HEK293 (cell line): ENCODE measurements around the gene GNA12.
A peak's percentile ranks its signal among the peaks of the same experiment; 100 is the strongest.

Source experiments
- CTCF ChIA-PET: fragments of 350-600 bp; formaldehyde crosslinking; extraction: SDS; loops from one replicate; lab custom pipeline; 2021; ENCODE audit warnings: antibody characterized with exemption; lab: Yijun Ruan, JAX
- POLR2A ChIA-PET: fragments of 300-600 bp; formaldehyde crosslinking; extraction: SDS; loops from one replicate; lab custom pipeline; 2020; ENCODE audit warnings: antibody characterized with exemption, inconsistent platforms; lab: Yijun Ruan, JAX
- H3K27ac ChIP-seq: fragments of 200-500 bp; sonication (Bioruptor generic); 2 replicates; pipeline ENCODE4 v1.5.1; 2014; ENCODE audit warnings: low read depth, low read length, control low read depth, inconsistent platforms; ENCODE audit errors: extremely low read depth
- H3K36me3 ChIP-seq, 2 experiments: fragments of 200-500 bp in 1 of 2; sonication (Bioruptor generic) in 1 of 2; 1 replicate in 1 of 2; 2 replicates in 1 of 2; pipeline ENCODE4 v1.5.1; 2014 to 2017; ENCODE audit warnings: inconsistent platforms in 2 of 2, low read length in 2 of 2; ENCODE audit not compliant: control insufficient read depth in 2 of 2, insufficient read depth in 1 of 2
- H3K4me1 ChIP-seq: fragments of 200-500 bp; sonication (Bioruptor generic); 2 replicates; pipeline ENCODE4 v1.5.1; 2014; ENCODE audit warnings: mild to moderate bottlenecking, low read length, inconsistent platforms; ENCODE audit not compliant: control insufficient read depth, insufficient read depth
- H3K4me3 ChIP-seq: 2 replicates; pipeline ENCODE4 v1.5.1; 2011; ENCODE audit warnings: low read depth, mild to moderate bottlenecking, control low read depth, low read length, moderate library complexity
- H3K9me3 ChIP-seq: fragments of 200-500 bp; sonication (Bioruptor generic); 2 replicates; pipeline ENCODE4 v1.5.1; 2014; ENCODE audit warnings: low read depth, low read length, inconsistent platforms; ENCODE audit not compliant: control insufficient read depth, insufficient read depth
- KLF7 ChIP-seq: fragments of 450-650 bp; formaldehyde crosslinking; IDR thresholded peaks from 2 replicates; pipeline ENCODE4 v1.5.1; 2016; ENCODE audit warnings: missing biosample characterization, missing genetic modification characterization, borderline replicate concordance
- SCRT1 ChIP-seq: fragments of 450-650 bp; formaldehyde crosslinking; IDR thresholded peaks from 2 replicates; pipeline ENCODE4 v1.5.1; 2016; ENCODE audit warnings: missing biosample characterization, missing genetic modification characterization, borderline replicate concordance
- SCRT2 ChIP-seq: fragments of 450-650 bp; formaldehyde crosslinking; IDR thresholded peaks from 2 replicates; pipeline ENCODE4 v1.5.1; 2016; ENCODE audit warnings: missing biosample characterization, missing genetic modification characterization
- SP2 ChIP-seq: fragments of 450-650 bp; formaldehyde crosslinking; IDR thresholded peaks from 2 replicates; pipeline ENCODE4 v1.5.1; 2016; ENCODE audit warnings: missing biosample characterization, missing genetic modification characterization
- ZNF121 ChIP-seq: fragments of 450-650 bp; formaldehyde crosslinking; IDR thresholded peaks from 2 replicates; pipeline ENCODE4 v1.5.1; 2016; ENCODE audit warnings: missing biosample characterization, missing genetic modification characterization
- ZNF211 ChIP-seq: fragments of 450-650 bp; formaldehyde crosslinking; IDR thresholded peaks from 2 replicates; pipeline ENCODE4 v1.5.1; 2016; ENCODE audit warnings: low read depth, missing biosample characterization, missing genetic modification characterization
- ZNF23 ChIP-seq: fragments of 450-650 bp; formaldehyde crosslinking; IDR thresholded peaks from 2 replicates; pipeline ENCODE4 v1.5.1; 2016; ENCODE audit warnings: missing biosample characterization, missing genetic modification characterization, borderline replicate concordance
- ZNF341 ChIP-seq: fragments of 450-650 bp; formaldehyde crosslinking; IDR thresholded peaks from 2 replicates; pipeline ENCODE4; 2016; ENCODE audit warnings: low read depth, missing biosample characterization, missing genetic modification characterization
- ZNF623 ChIP-seq: fragments of 450-650 bp; formaldehyde crosslinking; IDR thresholded peaks from 2 replicates; pipeline ENCODE4 v1.5.1; 2016; ENCODE audit warnings: missing biosample characterization, missing genetic modification characterization
- ZSCAN30 ChIP-seq: fragments of 450-650 bp; IDR thresholded peaks from 2 replicates; pipeline ENCODE4 v1.5.1; 2018; ENCODE audit warnings: missing biosample characterization, mild to moderate bottlenecking, missing genetic modification characterization, moderate library complexity
- TF ChIP-seq, protein P1 (sequence below): fragments of 450-650 bp; formaldehyde crosslinking; IDR thresholded peaks from 2 replicates; pipeline ENCODE4; 2016; ENCODE audit warnings: missing biosample characterization, missing genetic modification characterization
- TF ChIP-seq, protein P2 (sequence below): fragments of 450-650 bp; formaldehyde crosslinking; IDR thresholded peaks from 2 replicates; pipeline ENCODE4 v1.5.1; 2016; ENCODE audit warnings: missing biosample characterization, missing genetic modification characterization
- TF ChIP-seq, protein P3 (sequence below): fragments of 450-650 bp; formaldehyde crosslinking; IDR thresholded peaks from 2 replicates; pipeline ENCODE4 v1.5.1; 2017; ENCODE audit warnings: missing biosample characterization, missing genetic modification characterization
- TF ChIP-seq, protein P4 (sequence below): fragments of 450-650 bp; IDR thresholded peaks from 2 replicates; pipeline ENCODE4 v1.5.1; 2018; ENCODE audit warnings: missing biosample characterization, mild to moderate bottlenecking, missing genetic modification characterization

GNA12 gene

GRCh38 chr7:2795906-2796305, 48.2 kb downstream of the GNA12 start:
- Histone ChIP-seq H3K4me1 (no peaks in the 10 kb centered on the region), H3K4me3 (no peak overlapping the region), H3K27ac (no peak overlapping the region), H3K36me3 (peaks cover 9 to 31% of the 10 kb centered on the region in 2 experiments; a peak in 2 of 3 replicates), H3K9me3 (no peaks in the 10 kb centered on the region)
- TF ChIP-seq ZNF623 (no peak), ZSCAN30 (tag by site-specific recombination) (no peak), ZNF121 (tag by site-specific recombination) (no peak), ZNF341 (tag by site-specific recombination) (no peak), ZNF211 (no peak), ZNF23 (no peak)
- TF ChIP-seq, protein P1, sequence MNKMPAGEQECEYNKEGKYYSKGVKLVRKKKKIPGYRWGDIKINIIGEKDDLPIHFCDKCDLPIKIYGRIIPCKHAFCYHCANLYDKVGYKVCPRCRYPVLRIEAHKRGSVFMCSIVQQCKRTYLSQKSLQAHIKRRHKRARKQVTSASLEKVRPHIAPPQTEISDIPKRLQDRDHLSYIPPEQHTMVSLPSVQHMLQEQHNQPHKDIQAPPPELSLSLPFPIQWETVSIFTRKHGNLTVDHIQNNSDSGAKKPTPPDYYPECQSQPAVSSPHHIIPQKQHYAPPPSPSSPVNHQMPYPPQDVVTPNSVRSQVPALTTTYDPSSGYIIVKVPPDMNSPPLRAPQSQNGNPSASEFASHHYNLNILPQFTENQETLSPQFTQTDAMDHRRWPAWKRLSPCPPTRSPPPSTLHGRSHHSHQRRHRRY (tag by site-specific recombination): no peak
- TF ChIP-seq, protein P2, sequence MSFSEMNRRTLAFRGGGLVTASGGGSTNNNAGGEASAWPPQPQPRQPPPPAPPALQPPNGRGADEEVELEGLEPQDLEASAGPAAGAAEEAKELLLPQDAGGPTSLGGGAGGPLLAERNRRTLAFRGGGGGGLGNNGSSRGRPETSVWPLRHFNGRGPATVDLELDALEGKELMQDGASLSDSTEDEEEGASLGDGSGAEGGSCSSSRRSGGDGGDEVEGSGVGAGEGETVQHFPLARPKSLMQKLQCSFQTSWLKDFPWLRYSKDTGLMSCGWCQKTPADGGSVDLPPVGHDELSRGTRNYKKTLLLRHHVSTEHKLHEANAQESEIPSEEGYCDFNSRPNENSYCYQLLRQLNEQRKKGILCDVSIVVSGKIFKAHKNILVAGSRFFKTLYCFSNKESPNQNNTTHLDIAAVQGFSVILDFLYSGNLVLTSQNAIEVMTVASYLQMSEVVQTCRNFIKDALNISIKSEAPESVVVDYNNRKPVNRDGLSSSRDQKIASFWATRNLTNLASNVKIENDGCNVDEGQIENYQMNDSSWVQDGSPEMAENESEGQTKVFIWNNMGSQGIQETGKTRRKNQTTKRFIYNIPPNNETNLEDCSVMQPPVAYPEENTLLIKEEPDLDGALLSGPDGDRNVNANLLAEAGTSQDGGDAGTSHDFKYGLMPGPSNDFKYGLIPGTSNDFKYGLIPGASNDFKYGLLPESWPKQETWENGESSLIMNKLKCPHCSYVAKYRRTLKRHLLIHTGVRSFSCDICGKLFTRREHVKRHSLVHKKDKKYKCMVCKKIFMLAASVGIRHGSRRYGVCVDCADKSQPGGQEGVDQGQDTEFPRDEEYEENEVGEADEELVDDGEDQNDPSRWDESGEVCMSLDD: no peak
- TF ChIP-seq, protein P3, sequence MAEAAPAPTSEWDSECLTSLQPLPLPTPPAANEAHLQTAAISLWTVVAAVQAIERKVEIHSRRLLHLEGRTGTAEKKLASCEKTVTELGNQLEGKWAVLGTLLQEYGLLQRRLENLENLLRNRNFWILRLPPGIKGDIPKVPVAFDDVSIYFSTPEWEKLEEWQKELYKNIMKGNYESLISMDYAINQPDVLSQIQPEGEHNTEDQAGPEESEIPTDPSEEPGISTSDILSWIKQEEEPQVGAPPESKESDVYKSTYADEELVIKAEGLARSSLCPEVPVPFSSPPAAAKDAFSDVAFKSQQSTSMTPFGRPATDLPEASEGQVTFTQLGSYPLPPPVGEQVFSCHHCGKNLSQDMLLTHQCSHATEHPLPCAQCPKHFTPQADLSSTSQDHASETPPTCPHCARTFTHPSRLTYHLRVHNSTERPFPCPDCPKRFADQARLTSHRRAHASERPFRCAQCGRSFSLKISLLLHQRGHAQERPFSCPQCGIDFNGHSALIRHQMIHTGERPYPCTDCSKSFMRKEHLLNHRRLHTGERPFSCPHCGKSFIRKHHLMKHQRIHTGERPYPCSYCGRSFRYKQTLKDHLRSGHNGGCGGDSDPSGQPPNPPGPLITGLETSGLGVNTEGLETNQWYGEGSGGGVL (tag by site-specific recombination): no peak
- CTCF ChIA-PET: interaction anchor here (0.6 to 1.8 kb wide), 5 partner anchors 8 to 86 kb away, joined by 3 to 7 read pairs (median 4); no protein-coding TSS in a partner anchor
- POLR2A ChIA-PET: no interaction called here

- POLR2A ChIA-PET: interaction anchor here (0.7 kb wide), 1 partner anchor 391 kb away, joined by 4 read pairs; no protein-coding TSS in a partner anchor
- Histone ChIP-seq H3K9me3 (no peaks in the 10 kb centered on the region), H3K4me3 (no peak overlapping the region), H3K4me1 (no peaks in the 10 kb centered on the region), H3K36me3 (peaks cover 12 to 35% of the 10 kb centered on the region in 2 experiments; a peak in 2 of 3 replicates)
- TF ChIP-seq SCRT1 (tag by site-specific recombination) (no peak), KLF7 (tag by site-specific recombination) (no peak), SCRT2 (tag by site-specific recombination) (no peak), ZNF121 (tag by site-specific recombination) (peak; percentile 45; the same call in 1 of the 2 replicates), SP2 (tag by site-specific recombination) (no peak)
- TF ChIP-seq, protein P4, sequence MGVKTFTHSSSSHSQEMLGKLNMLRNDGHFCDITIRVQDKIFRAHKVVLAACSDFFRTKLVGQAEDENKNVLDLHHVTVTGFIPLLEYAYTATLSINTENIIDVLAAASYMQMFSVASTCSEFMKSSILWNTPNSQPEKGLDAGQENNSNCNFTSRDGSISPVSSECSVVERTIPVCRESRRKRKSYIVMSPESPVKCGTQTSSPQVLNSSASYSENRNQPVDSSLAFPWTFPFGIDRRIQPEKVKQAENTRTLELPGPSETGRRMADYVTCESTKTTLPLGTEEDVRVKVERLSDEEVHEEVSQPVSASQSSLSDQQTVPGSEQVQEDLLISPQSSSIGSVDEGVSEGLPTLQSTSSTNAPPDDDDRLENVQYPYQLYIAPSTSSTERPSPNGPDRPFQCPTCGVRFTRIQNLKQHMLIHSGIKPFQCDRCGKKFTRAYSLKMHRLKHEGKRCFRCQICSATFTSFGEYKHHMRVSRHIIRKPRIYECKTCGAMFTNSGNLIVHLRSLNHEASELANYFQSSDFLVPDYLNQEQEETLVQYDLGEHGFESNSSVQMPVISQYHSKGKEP: no peak
- TF ChIP-seq, all 188 proteins: peak for 1
- CTCF ChIA-PET: interaction anchor here (0.6 to 1.8 kb wide), 6 partner anchors 9 to 85 kb away, joined by 3 to 7 read pairs (median 4); no protein-coding TSS in a partner anchor
- H3K27ac ChIP-seq: no peak overlapping the region
Measured at GRCh38 chr7:2794836-2795636, 49.1 kb downstream of the GNA12 start.
